Right cardiac atrium (tissue), 5 donors: ENCODE results near the gene PTBP3. TPM values are rescaled to one million over a fixed set of nuclear protein-coding genes. Genes with fewer than 3 reads are reported as not detected.

Experiments
- ATAC-seq, 2 donors: fragments of 200-7000 bp; cut with Tn5 transposase; one replicate each; pipeline versions ENCODE4 v1.8.0 to v1.9.1; 2020; ENCODE audit warnings: moderate library complexity in 2 of 2, mild to moderate bottlenecking in 1 of 2
- DNase-seq, 3 donors: peaks; one replicate each; pipeline ENCODE4 v3.0.0-alpha.2; 2020
- H3K27ac ChIP-seq: one replicate; pipeline ENCODE4 v1.5.1; 2013; ENCODE audit warnings: mild to moderate bottlenecking, low read length, control low read depth, moderate library complexity
- H3K27me3 ChIP-seq: one replicate; pipeline ENCODE4 v1.6.1; 2013; ENCODE audit not compliant: control insufficient read depth, insufficient read depth
- H3K4me1 ChIP-seq: one replicate; pipeline ENCODE4 v1.6.1; 2013; ENCODE audit warnings: low read length; ENCODE audit not compliant: control insufficient read depth, insufficient read depth
- H3K4me3 ChIP-seq: one replicate; pipeline ENCODE4 v1.5.1; 2013; ENCODE audit warnings: low read length, control low read depth
- H3K9me3 ChIP-seq: one replicate; pipeline ENCODE4 v1.6.1; 2013; ENCODE audit warnings: low read length; ENCODE audit not compliant: control insufficient read depth
- WGBS: extraction: QIAGEN DNeasy Blood & Tissue Kit; methylation state at CpG from one replicate; pipeline ENCODE4 v1.1.7; 2013; 5-methylcytosine and 5-hydroxymethylcytosine counted together
- intact Hi-C, 4 donors: fragments of 100-400 bp; cut with DNase I; formaldehyde crosslinking; loops; one replicate each; pipeline versions ENCODE4 v1.11.0 to v1.14.0; 2022 to 2023
- polyA plus RNA-seq: library from polyadenylated mRNA; stranded (reverse); fragments of 200-250 nt; gene quantifications from one replicate; pipeline ENCODE4 v1.2.3, GENCODE V29; 2013
- total RNA-seq, 4 donors: library from RNA; stranded (reverse); fragmentation: NEBNext Ultra II Directional; extraction: Animal tissue kit (Norgen Biotek cat#: 25700); gene quantifications; one replicate each; pipeline ENCODE4 v1.2.1, GENCODE V29; 2021
- donor health status: healthy with polysubstance abuse.
- donor health status: DM: no; HTN: yes; CAD: no.
- donor health status: DM: no; HTN: no; CAD: no.
- donor health status: DM: no; HTN: yes; CAD: no; lungs with severe emphysema.
- donor health status: DM: yes; HTN: yes; CAD: no.

PTBP3 gene
- total and polyA plus RNA-seq, 5 donors, result 4.4 to 19.6 (median 17.0) TPM

DNA sequence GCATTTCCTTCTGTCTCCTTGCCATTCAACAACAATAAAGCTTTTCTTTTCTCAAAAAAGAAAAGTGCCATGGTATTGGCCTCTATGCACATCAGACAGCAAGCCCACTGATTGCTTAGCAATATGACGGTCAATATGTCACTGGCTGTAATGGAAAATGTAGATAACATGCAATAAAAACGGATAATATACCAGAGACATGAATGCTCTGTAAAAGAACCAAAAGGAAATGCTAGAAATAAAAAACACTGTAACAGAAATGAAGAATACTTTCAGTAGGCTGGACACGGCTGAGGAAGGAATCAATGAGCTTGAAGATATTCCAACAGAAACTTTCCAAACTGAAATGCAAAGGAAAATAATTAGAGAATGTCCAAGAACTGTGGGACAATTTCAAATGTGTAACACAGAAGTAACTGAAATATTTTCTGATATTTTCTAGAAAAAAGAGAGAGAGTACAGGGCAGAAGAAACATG is 10.0 kb downstream of the PTBP3 start:
- Histone ChIP-seq H3K9me3 (no peaks in the 10 kb centered on the region), H3K27me3 (no peaks in the 10 kb centered on the region), H3K4me3 (no peak overlapping the region), H3K4me1 (peaks cover 1% of the 10 kb centered on the region), H3K27ac (no peak overlapping the region)
- DNase-seq, result no peak
- no peak for ATAC-seq
- WGBS, result 89% methylated on average over 3 of the region's 3 CpGs
- intact Hi-C loops, result no loop called here

DNA sequence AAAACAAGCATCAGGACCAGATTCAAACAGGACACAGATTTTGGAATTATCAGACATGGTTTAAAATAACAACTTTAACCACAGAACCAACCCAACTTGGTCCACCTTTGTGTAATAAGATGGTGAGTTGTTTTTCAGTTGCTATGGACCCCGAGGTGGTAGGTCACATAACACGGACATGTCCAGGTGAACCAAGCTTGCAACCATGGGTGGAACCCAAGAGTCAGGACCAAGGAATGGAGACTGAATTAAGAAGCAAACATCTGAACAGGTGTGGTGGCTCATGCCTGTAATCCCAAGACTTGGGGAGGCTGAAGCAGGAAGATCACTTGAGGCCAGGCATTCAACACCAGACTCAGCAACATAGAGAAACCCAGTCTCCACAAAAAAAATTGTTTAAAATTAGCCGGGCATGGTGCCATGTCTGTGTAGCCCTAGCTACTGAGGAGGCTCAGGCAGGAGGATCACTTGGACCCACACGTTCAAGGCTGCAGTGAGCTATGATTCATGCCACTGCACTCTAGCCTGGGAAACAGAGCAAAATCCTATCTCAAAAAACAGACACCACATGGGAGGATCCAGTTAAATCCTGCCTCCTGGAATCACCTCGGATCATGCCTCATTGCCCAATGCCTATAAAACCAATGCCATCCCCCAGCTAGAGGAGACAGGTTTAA is 10.6 kb downstream of the PTBP3 start:
- no peak for ATAC-seq
- no peaks in the 10 kb centered on the region for H3K27me3 ChIP-seq
- intact Hi-C loops, result no loop called here

DNA sequence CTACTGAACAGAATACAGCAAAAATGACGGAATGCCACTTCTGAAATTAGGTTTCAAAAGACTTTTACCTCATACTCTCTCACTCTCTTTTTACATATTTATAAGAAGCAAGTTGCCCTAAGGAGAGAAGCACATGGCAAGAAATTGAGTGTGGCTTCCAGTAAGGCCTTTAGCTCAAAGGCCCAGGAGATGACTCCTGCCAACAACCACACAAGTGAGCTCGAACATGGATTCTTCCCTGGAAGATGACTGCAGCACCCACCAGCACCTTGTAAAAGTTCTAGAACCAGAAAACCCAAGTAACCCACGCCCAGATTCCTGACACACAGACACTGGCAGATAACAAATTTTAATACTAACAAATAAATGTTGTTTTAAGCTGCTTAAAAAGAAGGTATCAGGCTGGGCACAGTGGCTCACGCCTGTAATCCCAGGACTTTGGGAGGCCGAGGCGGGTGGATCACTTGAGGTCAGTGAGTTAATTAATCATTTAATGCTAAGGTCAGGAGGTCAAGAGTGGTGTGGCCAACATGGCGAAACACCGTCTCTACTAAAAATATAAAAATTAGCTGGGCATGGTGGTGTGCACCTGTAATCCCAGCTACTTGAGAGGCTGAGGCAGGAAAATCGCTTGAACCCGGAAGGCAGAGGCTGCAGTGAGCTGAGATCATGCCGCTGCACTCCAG is 17.0 kb downstream of the PTBP3 start:
- H3K9me3 ChIP-seq, result no peaks in the 10 kb centered on the region
- DNase-seq (no peak), ATAC-seq (no peak)
- 91% methylated on average over 11 of the region's 11 CpGs for WGBS
- H3K27ac ChIP-seq, result no peak overlapping the region
- H3K27me3 ChIP-seq, result no peaks in the 10 kb centered on the region
- no peak overlapping the region for H3K4me3 ChIP-seq
- H3K4me1 ChIP-seq, result peaks cover 5% of the 10 kb centered on the region
- intact Hi-C loops, result no loop called here

More for the DNA sequence above, 10.6 kb downstream of the PTBP3 start:
- Histone ChIP-seq H3K4me3 (no peak overlapping the region), H3K4me1 (no peaks in the 10 kb centered on the region), H3K9me3 (no peaks in the 10 kb centered on the region), H3K27ac (no peak overlapping the region)
- WGBS, result 96% methylated on average over 5 of the region's 5 CpGs
- DNase-seq, result no peak

DNA sequence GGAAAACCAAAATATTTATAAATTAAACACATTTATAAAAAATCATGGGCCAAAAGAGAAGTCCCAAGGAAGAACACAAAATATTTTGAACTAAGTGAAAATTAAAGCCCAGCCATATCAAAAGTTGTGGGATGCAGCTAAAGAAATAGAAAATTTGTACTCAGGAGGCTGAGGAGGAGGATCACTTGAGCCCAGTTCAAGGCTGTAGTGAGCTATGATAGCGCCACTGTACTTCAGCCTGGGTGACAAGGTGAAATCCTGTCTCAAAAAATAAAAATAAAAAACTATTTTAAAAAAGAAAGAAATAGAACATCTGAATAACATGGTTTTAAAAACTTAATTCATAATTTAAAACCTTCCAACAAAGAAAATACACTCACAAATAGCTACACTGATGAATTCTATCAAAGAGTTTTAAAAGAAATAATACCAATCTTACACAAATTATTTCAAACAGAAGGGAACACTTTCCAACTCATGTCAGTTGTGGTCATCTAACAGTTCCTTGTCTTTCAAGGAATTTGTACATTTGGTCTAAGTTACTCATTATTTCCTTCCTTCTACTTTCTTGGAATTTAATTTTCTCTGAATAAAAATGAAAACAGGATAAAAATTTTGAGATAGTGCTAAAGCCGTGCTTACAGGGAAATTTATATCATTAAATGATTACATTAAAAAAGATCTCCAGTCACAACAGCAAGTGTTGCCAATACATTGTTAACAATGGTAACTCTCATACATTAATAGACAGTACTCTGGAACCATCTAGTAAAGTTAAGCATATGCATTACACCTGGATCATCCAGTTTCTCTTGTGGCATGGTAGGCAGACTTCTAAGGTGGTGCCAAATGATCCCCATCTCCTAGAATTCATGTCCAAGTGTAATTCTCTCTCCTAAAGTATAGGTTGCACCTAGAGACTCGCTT is 17.8 kb downstream of the PTBP3 start:
- Histone ChIP-seq H3K9me3 (no peaks in the 10 kb centered on the region), H3K27me3 (no peaks in the 10 kb centered on the region), H3K4me3 (no peak overlapping the region), H3K27ac (no peak overlapping the region), H3K4me1 (peaks cover 5% of the 10 kb centered on the region)
- ATAC-seq, result no peak
- no peak for DNase-seq
- WGBS, result 74% methylated on average over 3 of the region's 3 CpGs
- intact Hi-C loops, result no loop called here

DNA sequence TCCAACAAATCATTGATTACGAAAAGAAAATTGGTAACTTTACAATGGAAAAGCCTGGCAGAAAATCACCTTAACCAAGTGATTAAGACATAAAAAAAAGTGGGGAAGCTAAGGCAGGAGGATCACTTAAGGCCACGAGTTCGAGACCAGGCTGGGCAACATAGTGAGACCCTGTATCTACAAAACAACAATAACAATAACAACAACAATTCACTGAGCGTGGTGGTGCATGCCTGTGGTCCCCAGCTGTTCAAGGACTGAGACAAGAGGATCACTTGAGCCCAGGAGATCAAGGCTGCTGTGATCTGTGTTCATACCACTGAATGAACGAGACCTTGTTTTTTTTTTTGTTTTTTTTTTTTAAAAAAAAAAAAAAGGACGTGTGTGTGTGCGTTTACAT is 21.3 kb downstream of the PTBP3 start:
- ATAC-seq (no peak), DNase-seq (no peak)
- peaks cover 5% of the 10 kb centered on the region for H3K4me1 ChIP-seq
- intact Hi-C loops, result no loop called here
- 89% methylated on average over 7 of the region's 7 CpGs for WGBS
- H3K27me3 ChIP-seq, result no peaks in the 10 kb centered on the region
- no peak overlapping the region for H3K27ac ChIP-seq
- H3K4me3 ChIP-seq, result no peak overlapping the region
- no peaks in the 10 kb centered on the region for H3K9me3 ChIP-seq

DNA sequence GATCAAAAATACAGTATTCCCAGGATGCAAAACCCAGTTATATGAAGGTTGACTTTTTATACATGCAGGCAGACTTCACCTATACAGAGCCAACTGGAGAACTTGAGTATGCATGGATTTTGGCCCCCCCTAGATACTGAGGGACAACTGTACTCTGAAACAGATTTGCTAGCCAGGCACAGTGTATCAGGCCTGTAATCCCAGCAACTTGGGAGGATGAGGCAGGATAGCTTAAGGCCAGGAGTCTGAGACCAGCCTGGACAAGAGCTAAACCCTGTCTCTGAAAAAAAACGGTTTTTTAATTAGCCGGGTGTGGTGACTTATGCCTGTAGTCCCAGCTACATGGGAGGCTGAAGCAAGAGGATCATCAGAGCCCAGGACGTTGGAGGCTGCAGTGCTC is 21.9 kb downstream of the PTBP3 start:
- H3K27me3 ChIP-seq, result no peaks in the 10 kb centered on the region
- H3K9me3 ChIP-seq, result no peaks in the 10 kb centered on the region
- H3K4me1 ChIP-seq, result peaks cover 4% of the 10 kb centered on the region
- DNase-seq (no peak), ATAC-seq (no peak)
- intact Hi-C loops, result no loop called here
- 83% methylated on average over 3 of the region's 3 CpGs for WGBS
- H3K4me3 ChIP-seq, result no peak overlapping the region
- H3K27ac ChIP-seq, result no peak overlapping the region

DNA sequence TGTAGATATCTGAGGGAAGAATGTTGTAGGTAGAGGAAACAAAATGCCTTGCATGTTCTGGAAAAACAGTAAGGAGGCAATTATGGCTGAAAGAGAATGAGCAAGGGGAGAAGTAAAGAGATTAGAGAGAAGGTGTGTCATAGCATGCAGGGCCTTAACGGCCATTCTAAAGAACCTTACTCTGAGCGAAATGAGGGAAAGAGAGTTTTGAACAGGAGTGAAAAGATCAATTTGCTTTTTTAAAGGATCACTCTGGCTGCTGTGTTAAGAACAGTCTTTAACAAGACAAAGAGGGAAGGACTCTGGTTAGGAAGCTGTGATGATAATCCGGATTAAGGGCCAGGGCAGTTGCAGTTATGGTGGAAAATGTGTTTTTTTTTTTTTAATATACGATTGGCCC is 22.6 kb downstream of the PTBP3 start:
- no peak overlapping the region for H3K27ac ChIP-seq
- no peak for DNase-seq
- no peaks in the 10 kb centered on the region for H3K9me3 ChIP-seq
- H3K4me3 ChIP-seq, result no peak overlapping the region
- ATAC-seq, result no peak
- no peaks in the 10 kb centered on the region for H3K27me3 ChIP-seq
- WGBS, result 86% methylated on average over 4 of the region's 4 CpGs
- intact Hi-C loops, result no loop called here
- H3K4me1 ChIP-seq, result peaks cover 2% of the 10 kb centered on the region

DNA sequence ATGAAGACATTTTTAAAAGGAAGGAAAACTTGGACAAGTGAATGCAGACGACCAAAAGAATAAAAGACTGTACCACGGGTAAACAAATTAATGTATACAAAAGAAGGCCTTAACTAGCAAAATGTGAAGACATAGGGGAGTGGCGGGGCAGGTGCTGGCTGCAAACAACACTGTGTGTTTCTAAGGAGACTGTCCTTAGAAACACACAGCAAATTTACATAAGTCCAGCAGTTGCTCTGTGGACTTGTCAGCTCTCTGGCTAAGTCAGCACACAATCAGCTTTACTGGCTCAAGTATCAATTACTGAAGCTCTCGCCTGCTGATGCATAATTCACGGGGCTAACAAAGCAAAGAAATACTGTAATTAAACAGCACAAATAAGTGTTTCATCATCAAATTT is 24.8 kb downstream of the PTBP3 start:
- WGBS, result 70% methylated on average over 5 of the region's 5 CpGs
- intact Hi-C loops, result no loop called here
- Histone ChIP-seq H3K4me3 (no peak overlapping the region), H3K27me3 (no peaks in the 10 kb centered on the region), H3K4me1 (no peaks in the 10 kb centered on the region), H3K9me3 (no peaks in the 10 kb centered on the region), H3K27ac (no peak overlapping the region)
- peak in 1 of 2 donors; percentile 47 for ATAC-seq
- no peak for DNase-seq

DNA sequence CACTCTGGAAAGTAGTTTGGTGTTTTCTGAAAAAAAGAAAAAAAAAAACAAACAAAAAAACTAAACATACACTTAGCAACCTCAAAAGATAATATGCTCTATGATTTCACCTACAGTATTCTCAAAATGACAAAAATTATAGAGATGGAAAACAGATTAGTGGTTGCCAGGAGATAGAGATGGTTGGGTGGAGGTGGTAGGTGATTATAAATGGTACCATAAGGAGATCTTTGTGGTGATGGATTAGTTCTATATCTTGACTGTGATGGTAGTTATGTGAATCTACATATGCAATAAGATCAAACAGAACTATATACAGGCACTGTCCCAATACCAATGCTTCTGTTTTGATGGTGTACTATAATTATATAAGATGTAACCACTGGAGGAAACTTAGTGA is 32.0 kb downstream of the PTBP3 start:
- Histone ChIP-seq H3K4me3 (no peak overlapping the region), H3K27me3 (no peaks in the 10 kb centered on the region), H3K27ac (no peak overlapping the region), H3K9me3 (no peaks in the 10 kb centered on the region), H3K4me1 (peaks cover 1% of the 10 kb centered on the region)
- DNase-seq (no peak), ATAC-seq (no peak)
- intact Hi-C loops, result no loop called here

DNA sequence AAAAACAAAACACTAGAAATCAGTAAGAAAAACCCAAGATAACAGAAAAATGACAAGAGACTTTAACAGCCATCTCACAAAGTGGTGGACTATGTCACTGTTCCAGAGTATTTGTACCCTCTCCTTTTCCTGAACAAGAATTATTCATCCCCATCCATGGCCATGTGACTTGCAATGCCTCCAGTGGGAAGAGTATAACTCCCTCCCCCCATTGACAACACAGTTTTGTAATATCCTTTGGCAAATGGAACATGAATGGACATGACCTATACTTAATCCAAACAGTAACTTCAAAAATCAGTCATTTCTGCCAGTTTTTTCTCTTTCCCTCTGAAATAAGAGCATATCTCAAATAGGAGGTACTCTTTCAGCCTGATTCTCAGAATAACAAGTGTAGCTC is 33.9 kb downstream of the PTBP3 start:
- H3K27ac ChIP-seq, result no peak overlapping the region
- H3K4me1 ChIP-seq, result peaks cover 1% of the 10 kb centered on the region
- intact Hi-C loops, result no loop called here
- H3K9me3 ChIP-seq, result no peaks in the 10 kb centered on the region
- H3K4me3 ChIP-seq, result no peak overlapping the region
- no peaks in the 10 kb centered on the region for H3K27me3 ChIP-seq
- ATAC-seq, result peak; percentile 85 to 88
- DNase-seq, result no peak

DNA sequence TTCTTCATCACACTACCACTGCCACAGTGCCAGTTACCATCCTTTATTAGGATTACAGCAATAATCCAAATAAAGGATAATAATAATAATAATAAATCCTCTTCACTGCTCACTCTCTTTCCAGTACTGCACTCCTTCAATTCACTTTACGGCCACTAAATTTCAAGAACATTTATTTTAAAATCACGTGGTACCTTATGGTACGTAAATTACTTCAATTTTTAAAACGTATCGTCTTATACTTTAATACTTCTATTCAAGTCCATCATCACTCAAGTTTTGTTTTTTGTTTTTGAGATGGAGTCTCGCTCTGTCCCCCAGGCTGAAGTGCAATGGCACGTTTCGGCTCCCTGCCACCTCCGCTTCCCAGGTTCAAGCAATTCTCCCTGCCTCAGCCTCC is 36.5 kb downstream of the PTBP3 start:
- DNase-seq (no peak), ATAC-seq (no peak)
- WGBS, result 85% methylated on average over 9 of the region's 9 CpGs
- Histone ChIP-seq H3K9me3 (no peaks in the 10 kb centered on the region), H3K4me3 (no peak overlapping the region), H3K27me3 (no peaks in the 10 kb centered on the region), H3K27ac (no peak overlapping the region), H3K4me1 (no peaks in the 10 kb centered on the region)
- intact Hi-C loops, result no loop called here
